SK-N-SH (cell line): ENCODE data around the gene MIPOL1. TPM values are rescaled to one million over a fixed set of nuclear protein-coding genes. Genes with fewer than 3 reads are reported as not detected.

Experiments used
- CTCF ChIA-PET: fragments of 300-600, 350-600 bp; formaldehyde crosslinking; extraction: SDS; loops from one replicate; lab custom pipeline; 2021; lab: Yijun Ruan, JAX
- POLR2A ChIA-PET: fragments of 350-600 bp; sonication (Branson Sonifier 250); formaldehyde crosslinking; extraction: SDS; loops from one replicate; lab custom pipeline; 2020; ENCODE audit warnings: antibody characterized with exemption, inconsistent platforms; lab: Yijun Ruan, JAX
- DNase-seq: peaks from one replicate; pipeline ENCODE4 v3.0.0; 2012
- H2AFZ ChIP-seq: fragments of 200-600 bp; sonication (generic); 2 replicates; pipeline ENCODE4 v1.8.1; 2016; ENCODE audit warnings: antibody characterized with exemption, mild to moderate bottlenecking, low read depth
- H3F3A ChIP-seq: fragments of 200-600 bp; sonication (generic); replicated peaks from 2 replicates; pipeline ENCODE3; 2016; ENCODE audit warnings: antibody characterized with exemption, mild to moderate bottlenecking; ENCODE audit not compliant: insufficient read depth
- H3K27ac ChIP-seq, 2 experiments: fragments of 200-500 bp in 1 of 2; fragments of 200-600 bp in 1 of 2; sonication (Bioruptor generic) in 1 of 2; sonication (generic), shearing (Covaris generic) in 1 of 2; 2 replicates each; pipeline versions ENCODE4 v1.5.1 to v1.6.1; 2014 to 2016; ENCODE audit warnings: low read depth in 2 of 2, inconsistent platforms in 1 of 2, low read length in 1 of 2, mild to moderate bottlenecking in 1 of 2, mixed read lengths in 1 of 2
- H3K27me3 ChIP-seq: fragments of 200-600 bp; sonication (generic), shearing (Covaris generic); 2 replicates; pipeline ENCODE4 v1.6.1; 2016; ENCODE audit warnings: mixed run types; ENCODE audit not compliant: insufficient read depth
- H3K36me3 ChIP-seq, 2 experiments: fragments of 200-500 bp in 1 of 2; fragments of 200-600 bp in 1 of 2; sonication (Bioruptor generic) in 1 of 2; sonication (generic) in 1 of 2; replicated peaks in 1 of 2; 2 replicates each; pipeline versions ENCODE3 to v1.5.1; 2014 to 2016; ENCODE audit warnings: low read length in 1 of 2, mild to moderate bottlenecking in 1 of 2; ENCODE audit not compliant: insufficient read depth in 2 of 2, control insufficient read depth in 1 of 2
- H3K4me1 ChIP-seq, 2 experiments: fragments of 200-500 bp in 1 of 2; fragments of 200-600 bp in 1 of 2; sonication (Bioruptor generic) in 1 of 2; sonication (generic), shearing (Covaris generic) in 1 of 2; 2 replicates each; pipeline versions ENCODE4 v1.5.1 to v1.6.1; 2014 to 2016; ENCODE audit warnings: low read depth in 1 of 2, low read length in 1 of 2, mixed run types in 1 of 2; ENCODE audit not compliant: insufficient read depth in 2 of 2, control insufficient read depth in 1 of 2
- H3K4me2 ChIP-seq: fragments of 200-600 bp; sonication (generic), shearing (Covaris generic); 2 replicates; pipeline ENCODE4 v1.6.1; 2017; ENCODE audit warnings: mixed run types
- H3K4me3 ChIP-seq, 2 experiments: fragments of 200-500 bp in 1 of 2; fragments of 200-600 bp in 1 of 2; sonication (Bioruptor generic) in 1 of 2; sonication (generic), shearing (Covaris generic) in 1 of 2; 2 replicates each; pipeline versions ENCODE4 v1.5.1 to v1.8.1; 2014 to 2016; ENCODE audit warnings: low read depth in 2 of 2, inconsistent platforms in 1 of 2, low read length in 1 of 2, mild to moderate bottlenecking in 1 of 2, mixed read lengths in 1 of 2, moderate library complexity in 1 of 2
- H3K79me2 ChIP-seq: fragments of 200-600 bp; sonication (generic); 2 replicates; pipeline ENCODE4 v1.8.1; 2017; ENCODE audit warnings: mild to moderate bottlenecking; ENCODE audit not compliant: insufficient read depth
- H3K9ac ChIP-seq: fragments of 200-600 bp; sonication (generic); 2 replicates; pipeline ENCODE4 v1.6.1; 2017; ENCODE audit warnings: mixed run types
- H3K9me2 ChIP-seq: fragments of 200-600 bp; sonication (generic); 2 replicates; pipeline ENCODE4 v1.6.1; 2017; ENCODE audit warnings: mixed run types
- H3K9me3 ChIP-seq: fragments of 200-600 bp; sonication (generic); 2 replicates; pipeline ENCODE4 v1.6.1; 2017; ENCODE audit warnings: mixed run types, mild to moderate bottlenecking, moderate library complexity
- H4K20me1 ChIP-seq: fragments of 200-600 bp; sonication (generic); 2 replicates; pipeline ENCODE4 v1.6.1; 2017; ENCODE audit warnings: mild to moderate bottlenecking, mixed run types; ENCODE audit not compliant: insufficient read depth
- CHD2 ChIP-seq: fragments of 150-350 bp; IDR thresholded peaks from 2 replicates; pipeline ENCODE4 v1.6.1; 2018; ENCODE audit warnings: low read length; ENCODE audit not compliant: partially characterized antibody
- CTCF ChIP-seq: fragments of 200-600 bp; sonication (generic); IDR thresholded peaks from 2 replicates; pipeline ENCODE4 v1.6.1; 2017; ENCODE audit warnings: antibody characterized with exemption, mild to moderate bottlenecking, moderate library complexity
- EP300 ChIP-seq, 2 experiments: IDR thresholded peaks; 2 replicates each; pipeline versions ENCODE4 v1.4.0 to v1.6.1; 2012; ENCODE audit warnings: borderline replicate concordance in 1 of 2, low read depth in 1 of 2, low read length in 1 of 2
- FOSL2 ChIP-seq: IDR thresholded peaks from 2 replicates; pipeline ENCODE4 v1.4.0; 2012; ENCODE audit warnings: low read depth, mild to moderate bottlenecking, moderate library complexity, borderline replicate concordance
- GABPA ChIP-seq: IDR thresholded peaks from 2 replicates; pipeline ENCODE4 v1.4.0; 2012; ENCODE audit warnings: low read depth, mild to moderate bottlenecking
- JUND ChIP-seq: IDR thresholded peaks from 2 replicates; pipeline ENCODE4 v1.4.0; 2012
- MEF2A ChIP-seq: IDR thresholded peaks from 2 replicates; pipeline ENCODE4 v1.4.0; 2012; ENCODE audit warnings: low read depth, borderline replicate concordance
- MXI1 ChIP-seq: IDR thresholded peaks from 2 replicates; pipeline ENCODE4 v1.6.1; 2012; ENCODE audit warnings: mild to moderate bottlenecking, low read depth, low read length, improper control_type of control experiment
- NFIC ChIP-seq: IDR thresholded peaks from 2 replicates; pipeline ENCODE4 v1.4.0; 2012; ENCODE audit warnings: borderline replicate concordance
- RFX5 ChIP-seq: IDR thresholded peaks from 2 replicates; pipeline ENCODE4 v1.6.1; 2012; ENCODE audit warnings: mild to moderate bottlenecking, improper control_type of control experiment, low read length
- RXRA ChIP-seq: IDR thresholded peaks from 2 replicates; pipeline ENCODE4 v1.4.0; 2012; ENCODE audit warnings: low read depth, mild to moderate bottlenecking, borderline replicate concordance
- TAF1 ChIP-seq: IDR thresholded peaks from 2 replicates; pipeline ENCODE4 v1.6.1; 2012; ENCODE audit warnings: low read depth, mild to moderate bottlenecking, low read length, moderate library complexity, borderline replicate concordance
- USF1 ChIP-seq: IDR thresholded peaks from 2 replicates; pipeline ENCODE4 v1.4.0; 2012; ENCODE audit warnings: low read depth, borderline replicate concordance
- USF2 ChIP-seq: fragments of 150-350 bp; IDR thresholded peaks from 2 replicates; pipeline ENCODE4 v1.6.1; 2017; ENCODE audit warnings: antibody characterized with exemption, low read length, low read depth, borderline replicate concordance
- YY1 ChIP-seq: IDR thresholded peaks from 2 replicates; pipeline ENCODE4 v1.4.0; 2012; ENCODE audit warnings: low read depth, mild to moderate bottlenecking
- WGBS: methylation state at CpG from one replicate; pipeline ENCODE4 v1.1.6; 2017; ENCODE audit warnings: low lambda C conversion rate; 5-methylcytosine and 5-hydroxymethylcytosine counted together
- polyA plus RNA-seq, 3 experiments: library from polyadenylated mRNA; depleted of rRNA; stranded (reverse); fragments of >200 nt; gene quantifications; 2 replicates each; pipeline ENCODE4 v1.2.3, GENCODE V29; 2012
- TF ChIP-seq, protein P1 (sequence below): fragments of 150-350 bp; IDR thresholded peaks from 2 replicates; pipeline ENCODE4 v1.6.1; 2016; ENCODE audit warnings: mild to moderate bottlenecking, low read depth, low read length
- TF ChIP-seq, protein P2 (sequence below): IDR thresholded peaks from 2 replicates; pipeline ENCODE4 v1.6.1; 2012; ENCODE audit warnings: mild to moderate bottlenecking, low read depth, low read length, moderate library complexity

MIPOL1 gene
- polyA plus RNA-seq, 1 of the 3 experiments (the other 2 are of a cell fraction), result 0.23 TPM

- POLR2A ChIA-PET, result no interaction called here
Observed at GRCh38 chr14:37201724-37202123, 4.0 kb downstream of the MIPOL1 start.

DNA sequence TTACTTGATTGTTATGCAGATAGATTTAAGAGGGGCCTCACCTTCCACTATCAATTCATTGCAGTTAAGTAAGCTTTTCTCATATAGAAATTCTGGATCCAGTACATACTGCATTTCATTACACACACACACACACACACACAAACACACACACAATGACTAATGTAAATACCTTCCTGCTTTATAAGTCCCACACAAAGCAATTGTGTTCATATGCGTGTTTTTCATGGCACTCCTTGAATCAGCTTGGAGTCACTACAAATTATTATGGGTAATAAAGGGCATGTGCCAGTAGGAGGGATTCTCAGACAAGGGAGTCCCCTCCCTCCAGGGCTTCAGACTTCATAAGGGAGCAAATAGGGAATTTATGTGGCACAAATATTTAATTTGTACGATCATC lies 4.5 kb downstream of the MIPOL1 start:
- Histone ChIP-seq H3F3A (no peaks in the 10 kb centered on the region), H3K4me1 (no peaks in the 10 kb centered on the region), H4K20me1 (no peaks in the 10 kb centered on the region), H3K9ac (no peak overlapping the region), H3K9me2 (no peaks in the 10 kb centered on the region), H3K27ac (no peak overlapping the region), H3K9me3 (no peaks in the 10 kb centered on the region), H2AFZ (no peak overlapping the region), H3K4me2 (no peak overlapping the region), H3K27me3 (no peaks in the 10 kb centered on the region), H3K4me3 (no peak overlapping the region), H3K36me3 (no peaks in the 10 kb centered on the region), H3K79me2 (no peaks in the 10 kb centered on the region)
- CTCF ChIA-PET, result interaction anchor here (0.6 kb wide), 1 partner anchor 786 kb away, joined by 3 read pairs; no protein-coding TSS in a partner anchor
- POLR2A ChIA-PET, result no interaction called here
- 5% methylated on average over 2 of the region's 2 CpGs for WGBS
- DNase-seq, result no peak
- TF ChIP-seq GABPA (no peak), TAF1 (no peak), EP300 (IDR thresholded peaks at IDR 0.05; ENCODE audit: borderline replicate concordance in 1 of 2, low read depth in 1 of 2, low read length in 1 of 2) (no peak), USF1 (no peak), CTCF (no peak), FOSL2 (no peak), YY1 (no peak), CHD2 (no peak), NFIC (no peak), JUND (no peak)
- TF ChIP-seq, protein P1, sequence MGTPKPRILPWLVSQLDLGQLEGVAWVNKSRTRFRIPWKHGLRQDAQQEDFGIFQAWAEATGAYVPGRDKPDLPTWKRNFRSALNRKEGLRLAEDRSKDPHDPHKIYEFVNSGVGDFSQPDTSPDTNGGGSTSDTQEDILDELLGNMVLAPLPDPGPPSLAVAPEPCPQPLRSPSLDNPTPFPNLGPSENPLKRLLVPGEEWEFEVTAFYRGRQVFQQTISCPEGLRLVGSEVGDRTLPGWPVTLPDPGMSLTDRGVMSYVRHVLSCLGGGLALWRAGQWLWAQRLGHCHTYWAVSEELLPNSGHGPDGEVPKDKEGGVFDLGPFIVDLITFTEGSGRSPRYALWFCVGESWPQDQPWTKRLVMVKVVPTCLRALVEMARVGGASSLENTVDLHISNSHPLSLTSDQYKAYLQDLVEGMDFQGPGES, result no peak
- TF ChIP-seq, protein P2, sequence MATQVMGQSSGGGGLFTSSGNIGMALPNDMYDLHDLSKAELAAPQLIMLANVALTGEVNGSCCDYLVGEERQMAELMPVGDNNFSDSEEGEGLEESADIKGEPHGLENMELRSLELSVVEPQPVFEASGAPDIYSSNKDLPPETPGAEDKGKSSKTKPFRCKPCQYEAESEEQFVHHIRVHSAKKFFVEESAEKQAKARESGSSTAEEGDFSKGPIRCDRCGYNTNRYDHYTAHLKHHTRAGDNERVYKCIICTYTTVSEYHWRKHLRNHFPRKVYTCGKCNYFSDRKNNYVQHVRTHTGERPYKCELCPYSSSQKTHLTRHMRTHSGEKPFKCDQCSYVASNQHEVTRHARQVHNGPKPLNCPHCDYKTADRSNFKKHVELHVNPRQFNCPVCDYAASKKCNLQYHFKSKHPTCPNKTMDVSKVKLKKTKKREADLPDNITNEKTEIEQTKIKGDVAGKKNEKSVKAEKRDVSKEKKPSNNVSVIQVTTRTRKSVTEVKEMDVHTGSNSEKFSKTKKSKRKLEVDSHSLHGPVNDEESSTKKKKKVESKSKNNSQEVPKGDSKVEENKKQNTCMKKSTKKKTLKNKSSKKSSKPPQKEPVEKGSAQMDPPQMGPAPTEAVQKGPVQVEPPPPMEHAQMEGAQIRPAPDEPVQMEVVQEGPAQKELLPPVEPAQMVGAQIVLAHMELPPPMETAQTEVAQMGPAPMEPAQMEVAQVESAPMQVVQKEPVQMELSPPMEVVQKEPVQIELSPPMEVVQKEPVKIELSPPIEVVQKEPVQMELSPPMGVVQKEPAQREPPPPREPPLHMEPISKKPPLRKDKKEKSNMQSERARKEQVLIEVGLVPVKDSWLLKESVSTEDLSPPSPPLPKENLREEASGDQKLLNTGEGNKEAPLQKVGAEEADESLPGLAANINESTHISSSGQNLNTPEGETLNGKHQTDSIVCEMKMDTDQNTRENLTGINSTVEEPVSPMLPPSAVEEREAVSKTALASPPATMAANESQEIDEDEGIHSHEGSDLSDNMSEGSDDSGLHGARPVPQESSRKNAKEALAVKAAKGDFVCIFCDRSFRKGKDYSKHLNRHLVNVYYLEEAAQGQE, result no peak

More at GRCh38 chr14:37201724-37202123, 4.0 kb downstream of the MIPOL1 start:
- Histone ChIP-seq H3K79me2 (no peaks in the 10 kb centered on the region), H3K9me3 (no peaks in the 10 kb centered on the region)
- WGBS, result 23% methylated on average over 2 of the region's 2 CpGs
- TF ChIP-seq TAF1 (no peak), USF2 (no peak), RFX5 (no peak), MEF2A (no peak), MXI1 (no peak), RXRA (no peak)
- TF ChIP-seq, protein P1, result no peak
- TF ChIP-seq, all 33 proteins: peak for 0
- H3K27me3 ChIP-seq, result no peaks in the 10 kb centered on the region
- no peaks in the 10 kb centered on the region for H4K20me1 ChIP-seq
- H2AFZ ChIP-seq, result no peak overlapping the region
- H3K4me1 ChIP-seq, result no peaks in the 10 kb centered on the region
- no peaks in the 10 kb centered on the region for H3K9me2 ChIP-seq
- H3K9ac ChIP-seq, result no peak overlapping the region
- H3F3A ChIP-seq, result no peaks in the 10 kb centered on the region
- CTCF ChIA-PET, result interaction anchor here (0.6 kb wide), 1 partner anchor 786 kb away, joined by 3 read pairs; no protein-coding TSS in a partner anchor
- DNase-seq, result no peak
- no peak overlapping the region for H3K27ac ChIP-seq
- H3K4me2 ChIP-seq, result no peak overlapping the region
- no peaks in the 10 kb centered on the region for H3K36me3 ChIP-seq
- H3K4me3 ChIP-seq, result no peak overlapping the region
